Measurements from ENCODE around the gene CLDN1.

The CLDN1 gene

DNA sequence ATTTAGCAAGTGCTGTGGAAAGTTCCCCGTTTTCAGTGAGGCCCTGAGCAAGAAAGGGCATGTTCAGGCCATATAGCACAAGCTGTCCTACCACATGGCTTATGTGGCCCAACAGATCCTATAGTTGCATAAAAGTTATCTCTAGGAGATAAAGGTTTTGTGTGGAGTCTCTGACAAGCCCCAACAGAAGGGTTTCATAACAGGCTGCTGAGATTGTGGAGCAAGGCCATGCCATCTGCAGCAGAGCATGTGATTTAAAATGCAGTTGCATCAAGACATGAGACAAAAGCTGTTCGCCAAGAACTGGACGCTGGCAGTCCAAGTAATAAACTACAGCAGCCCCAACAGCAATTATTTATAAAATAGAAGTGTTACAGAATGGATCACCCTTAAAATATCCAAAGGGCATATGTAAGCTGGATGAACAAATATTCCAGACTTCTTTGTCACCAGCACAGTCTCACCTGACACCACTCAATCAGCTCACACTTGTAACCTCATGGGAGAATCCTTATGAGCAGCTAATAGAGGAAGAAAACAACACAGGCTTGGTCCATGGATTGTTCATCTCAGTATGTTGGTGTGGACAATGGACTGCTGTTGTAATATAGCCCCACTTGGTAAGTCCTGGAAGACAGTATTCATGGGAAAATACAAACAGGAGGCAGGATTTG is 14.4 kb upstream of the CLDN1 start:
- in situ Hi-C loops (cut with MboI; ENCODE audit: low sequenced_read_pairs) = no loop called here

DNA sequence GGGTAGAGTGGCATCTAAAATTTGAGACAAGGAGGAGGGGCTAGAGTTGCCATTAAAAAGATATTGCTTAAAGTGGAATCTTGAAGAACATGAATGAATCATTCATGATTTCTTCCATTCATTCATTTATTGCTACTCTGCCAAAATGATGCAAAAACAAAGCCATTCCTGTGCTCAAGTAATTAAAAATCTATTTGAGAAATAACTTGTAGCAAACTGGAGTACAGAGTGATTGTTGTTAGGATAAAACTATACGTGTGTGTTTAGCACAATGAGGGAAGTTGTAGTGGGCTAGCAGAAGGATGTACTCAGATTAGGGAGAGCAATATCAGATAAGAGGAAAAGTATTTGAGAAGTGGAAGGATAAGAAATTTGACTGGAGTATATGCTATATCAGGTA is 11.7 kb upstream of the CLDN1 start:
- in situ Hi-C loops (cut with MboI; ENCODE audit: low sequenced_read_pairs) = no loop called here

DNA sequence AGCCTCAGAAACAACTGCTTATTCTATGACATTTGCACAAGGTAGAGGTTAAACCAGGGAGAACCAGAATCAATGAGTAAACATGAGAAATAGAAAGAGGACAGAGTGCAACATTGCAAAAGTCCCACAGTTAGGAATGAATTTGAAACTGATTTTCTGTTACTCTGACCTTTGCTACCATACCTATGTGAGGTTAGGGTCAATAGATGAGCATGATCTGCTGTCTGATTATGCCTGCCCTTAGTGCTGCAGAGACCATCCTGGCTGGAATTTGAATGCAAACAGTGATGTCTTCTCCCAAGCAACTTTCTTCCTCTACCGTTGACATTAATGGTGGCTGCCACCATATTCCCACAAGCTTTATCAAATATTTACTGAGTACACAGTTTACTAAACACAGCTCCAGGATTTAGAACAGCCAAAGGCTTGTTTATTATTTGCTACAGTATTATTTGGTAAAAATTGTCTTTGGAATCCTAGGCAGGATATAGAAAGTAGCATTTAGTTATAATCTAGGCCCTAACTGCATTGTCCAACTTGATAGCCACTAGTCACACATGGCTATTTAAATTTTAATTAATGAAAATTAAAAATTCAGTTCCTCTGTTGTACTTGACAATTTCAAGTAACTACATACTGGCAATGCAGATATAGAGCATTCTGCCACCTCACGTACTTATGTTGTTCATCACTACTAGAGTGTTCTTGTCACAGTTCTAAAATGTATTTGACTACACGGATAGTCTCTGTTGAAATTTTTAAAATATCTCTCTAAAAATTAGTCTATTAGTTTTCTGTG is 8.9 kb upstream of the CLDN1 start:
- in situ Hi-C loops (cut with MboI; ENCODE audit: low sequenced_read_pairs) = no loop called here

DNA sequence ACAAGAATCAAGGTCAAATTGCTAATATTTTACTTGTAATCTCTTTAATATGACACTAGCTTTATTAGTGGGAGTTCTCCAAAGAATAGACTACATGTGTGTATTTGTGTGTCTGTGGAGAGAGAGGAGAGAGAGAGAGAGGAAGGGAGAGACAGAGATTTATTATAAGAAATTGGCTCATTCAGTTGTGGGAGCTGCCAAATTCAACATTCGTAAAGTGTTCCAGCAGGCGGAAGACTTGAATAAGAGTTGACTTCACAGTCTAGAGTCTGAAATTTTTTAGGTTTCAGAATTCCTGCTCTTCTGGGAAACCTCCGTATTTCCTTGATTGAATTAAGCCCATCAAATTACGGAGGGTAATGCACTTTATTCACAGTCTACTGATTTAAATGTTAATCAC is 4.7 kb upstream of the CLDN1 start:
- in situ Hi-C loops (cut with MboI; ENCODE audit: low sequenced_read_pairs) = no loop called here

DNA sequence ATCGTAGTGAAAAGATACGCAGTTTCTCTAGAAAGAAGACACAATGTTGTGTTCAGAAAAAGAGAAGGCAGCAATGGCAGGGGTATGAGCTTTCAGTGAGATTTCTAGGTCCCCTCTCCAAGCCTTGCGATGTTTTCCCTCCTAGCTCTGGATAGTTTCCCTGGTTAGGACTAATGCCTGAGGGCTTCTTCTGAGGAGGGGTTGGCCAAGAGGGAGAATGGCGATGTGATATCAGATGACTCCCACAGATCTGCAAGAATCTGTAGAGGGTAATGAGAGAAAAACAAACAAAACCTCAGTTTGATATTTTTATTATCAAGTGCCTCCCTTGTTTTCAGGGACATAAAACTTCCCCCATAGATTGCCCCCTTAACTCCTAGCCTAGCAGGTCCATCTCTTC is 4.1 kb upstream of the CLDN1 start:
- in situ Hi-C loops (cut with MboI; ENCODE audit: low sequenced_read_pairs) = no loop called here

DNA sequence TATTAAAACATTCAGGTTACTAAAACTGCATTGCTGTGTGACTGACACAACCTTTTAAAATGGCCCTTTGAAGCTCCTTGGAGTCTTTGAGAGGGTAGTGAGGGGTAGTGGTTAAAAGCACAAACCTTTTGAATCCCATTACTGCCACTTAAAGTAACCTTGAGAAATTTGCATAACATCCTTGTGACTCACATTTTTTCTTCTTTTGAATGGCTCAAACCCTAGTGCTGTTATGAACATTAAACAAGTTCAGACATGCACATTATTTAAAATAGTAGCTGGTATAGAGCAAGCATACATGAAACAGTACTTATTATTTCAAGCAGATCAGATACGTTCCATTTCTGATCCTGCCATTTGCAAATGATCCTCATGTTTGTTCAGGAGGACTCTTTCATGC is 3.7 kb upstream of the CLDN1 start:
- in situ Hi-C loops (cut with MboI; ENCODE audit: low sequenced_read_pairs) = no loop called here

DNA sequence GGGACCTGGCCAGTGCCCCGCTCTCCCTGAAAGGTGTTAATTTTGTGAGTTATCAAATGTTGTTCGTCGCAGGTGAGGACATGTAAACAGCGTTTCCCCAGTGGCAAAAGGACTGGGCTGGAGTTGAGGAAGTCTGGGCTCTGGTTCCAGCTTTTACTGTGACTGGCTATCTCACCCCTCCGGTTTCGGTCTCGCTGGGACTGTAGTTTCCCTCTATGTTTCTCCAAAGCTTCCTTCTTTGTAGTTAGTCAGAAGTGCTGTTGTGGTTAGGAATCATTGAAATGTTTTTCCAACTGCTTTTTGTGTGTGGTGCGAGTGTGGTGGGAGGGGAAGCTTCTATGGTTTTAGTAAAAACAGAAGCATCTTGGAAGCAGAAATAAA is 990 bp upstream of the CLDN1 start:
- in situ Hi-C loops (cut with MboI; ENCODE audit: low sequenced_read_pairs) = loop anchor here (25.0 kb wide), 1 partner anchor 361 kb away; no protein-coding TSS in a partner anchor

DNA sequence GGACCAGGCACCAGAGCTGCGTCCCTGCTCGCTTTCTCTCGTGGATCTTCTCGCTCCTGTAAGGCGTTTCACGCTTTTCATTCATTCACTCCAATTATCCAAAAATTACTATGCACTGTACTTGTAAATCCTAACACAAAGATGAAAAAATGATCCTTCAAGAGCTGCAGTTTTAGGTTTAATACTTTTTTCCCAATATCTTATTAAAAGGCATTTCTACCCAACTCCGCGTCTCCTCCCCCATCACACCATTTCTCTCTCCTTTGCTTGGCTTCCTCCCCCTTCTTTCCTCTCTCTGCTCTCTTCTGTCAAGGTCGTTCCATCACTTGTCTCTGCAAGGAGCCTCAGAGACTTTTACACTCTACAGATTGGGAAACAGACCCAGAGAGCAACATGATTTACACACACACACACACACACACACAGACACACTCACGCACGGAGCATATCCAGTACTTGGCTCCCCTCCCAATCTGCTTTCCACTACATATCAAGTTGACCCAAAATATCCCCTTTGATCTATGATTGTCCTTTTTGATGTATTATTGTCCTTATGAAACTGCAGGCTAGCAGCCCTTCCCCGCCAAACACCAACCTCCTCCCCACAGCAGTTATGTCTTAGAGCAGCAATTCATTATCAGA is 479 bp upstream of the CLDN1 start:
- in situ Hi-C loops (cut with MboI; ENCODE audit: low sequenced_read_pairs) = loop anchor here (25.0 kb wide), 1 partner anchor 360 kb away; no protein-coding TSS in a partner anchor

DNA sequence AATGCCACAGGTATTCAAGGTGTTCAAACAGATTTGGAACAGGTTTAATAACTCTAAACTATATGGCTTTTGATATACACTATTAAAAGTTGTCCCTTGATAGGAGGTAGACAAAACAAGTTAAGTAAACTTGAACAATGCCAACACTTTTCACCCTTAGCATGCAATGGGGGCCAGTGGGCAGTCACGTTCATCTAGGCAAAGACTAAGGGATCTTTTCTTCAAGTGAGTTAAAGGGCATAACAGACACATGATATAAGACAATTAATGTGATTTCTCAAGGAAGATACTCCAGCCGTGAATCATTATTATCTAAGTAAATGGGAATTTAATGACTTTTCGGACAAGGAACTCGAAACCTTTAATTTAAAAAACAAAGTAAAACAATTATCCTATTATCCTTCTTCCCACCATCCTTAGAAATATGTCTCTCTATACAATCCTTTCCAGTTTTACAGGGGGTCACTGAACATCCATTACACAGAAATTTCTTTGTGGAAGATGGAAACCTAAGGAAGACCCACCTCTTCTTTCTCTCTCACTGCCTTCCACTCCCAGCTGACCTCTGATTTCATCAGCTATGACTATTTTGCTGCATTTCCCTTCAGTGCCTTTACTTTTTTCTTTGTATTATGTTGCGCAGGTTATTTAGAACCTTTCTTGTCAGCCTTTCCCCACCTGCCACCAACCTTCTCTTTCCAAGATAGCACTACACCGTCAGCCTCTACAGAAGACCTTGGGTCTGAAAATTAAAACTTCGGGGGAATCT is 1.5 kb downstream of the CLDN1 start:
- in situ Hi-C loops (cut with MboI; ENCODE audit: low sequenced_read_pairs) = loop anchor here (25.0 kb wide), 1 partner anchor 358 kb away; no protein-coding TSS in a partner anchor

DNA sequence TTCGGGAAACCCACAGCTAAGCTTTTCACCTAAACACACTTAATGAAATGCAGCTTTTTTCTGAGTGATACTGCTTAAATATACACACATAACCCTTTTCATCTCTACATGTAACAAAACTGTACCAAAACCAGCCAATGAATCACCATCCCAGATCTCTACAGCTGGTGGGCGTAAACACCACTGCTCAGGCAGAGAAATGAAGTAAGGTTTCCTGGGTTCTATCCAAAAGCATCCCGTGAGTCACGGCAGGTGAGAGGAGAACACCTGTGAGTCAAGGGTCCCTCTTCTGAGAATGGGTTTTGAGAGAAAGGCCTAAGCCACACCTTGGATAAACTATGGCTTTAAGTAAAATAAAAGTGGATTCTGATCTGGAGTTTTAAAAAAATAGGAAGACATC is 2.6 kb downstream of the CLDN1 start:
- in situ Hi-C loops (cut with MboI; ENCODE audit: low sequenced_read_pairs) = loop anchor here (10.0 to 25.0 kb wide), 2 partner anchors 95 to 357 kb away; no protein-coding TSS in a partner anchor

DNA sequence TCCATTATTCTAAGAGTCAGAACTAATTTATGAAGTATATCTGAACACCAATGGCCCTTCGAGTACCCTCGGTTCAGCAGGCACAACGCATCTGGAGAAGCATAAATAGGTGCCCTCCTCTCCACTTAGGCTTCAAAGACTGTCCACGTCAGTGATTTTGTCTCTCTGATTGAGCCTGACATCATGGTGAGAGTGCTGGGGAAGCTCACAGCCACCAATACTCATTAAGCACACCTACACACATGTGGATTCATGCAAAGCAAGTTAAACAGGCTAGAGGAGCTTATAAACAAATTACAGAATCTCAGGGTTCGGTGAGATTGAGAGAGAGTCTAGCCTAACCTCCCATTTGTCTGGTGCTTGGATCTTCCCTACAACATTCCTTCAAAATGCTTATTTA is 3.6 kb downstream of the CLDN1 start:
- in situ Hi-C loops (cut with MboI; ENCODE audit: low sequenced_read_pairs) = loop anchor here (10.0 to 25.0 kb wide), 2 partner anchors 94 to 356 kb away; no protein-coding TSS in a partner anchor

DNA sequence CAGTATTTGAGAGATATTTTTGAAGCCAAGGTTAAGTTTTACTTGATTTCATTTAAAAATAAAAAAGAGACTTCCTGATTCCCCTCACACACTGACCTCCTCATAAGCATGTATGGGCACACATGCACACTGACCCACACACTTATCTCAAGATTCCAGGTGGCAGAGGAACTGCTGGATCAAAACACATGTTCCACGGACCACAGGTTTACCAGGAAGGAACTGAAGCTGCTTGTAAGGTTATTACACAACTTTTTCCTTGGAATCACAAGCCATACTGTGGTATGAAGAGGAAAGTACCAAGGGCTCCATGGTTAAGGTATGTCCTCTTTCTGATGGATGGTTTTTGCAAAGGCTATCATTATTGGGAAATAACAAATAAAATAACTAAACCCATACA is 7.5 kb downstream of the CLDN1 start:
- in situ Hi-C loops (cut with MboI; ENCODE audit: low sequenced_read_pairs) = loop anchor here (10.0 to 25.0 kb wide), 2 partner anchors 90 to 352 kb away; no protein-coding TSS in a partner anchor

DNA sequence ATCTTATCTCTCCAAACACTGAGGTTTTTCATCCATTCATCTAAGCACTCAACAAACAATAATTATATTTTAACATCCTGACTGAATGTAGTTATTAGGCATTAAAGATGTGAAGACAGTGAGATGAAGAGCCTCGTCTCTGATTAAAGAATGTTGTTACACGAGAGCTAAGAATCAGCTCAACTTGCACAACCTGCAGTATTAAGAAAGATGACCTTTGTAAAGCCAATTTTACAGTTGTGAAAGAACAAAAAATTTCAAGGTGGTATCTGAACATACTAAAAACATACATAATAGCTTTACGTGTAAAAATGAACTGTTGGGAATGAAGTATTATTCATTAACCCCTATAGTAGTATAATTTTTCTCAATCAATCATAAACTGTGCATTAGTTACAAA is 12.8 kb downstream of the CLDN1 start:
- in situ Hi-C loops (cut with MboI; ENCODE audit: low sequenced_read_pairs) = loop anchor here (25.0 kb wide), 1 partner anchor 347 kb away; no protein-coding TSS in a partner anchor

DNA sequence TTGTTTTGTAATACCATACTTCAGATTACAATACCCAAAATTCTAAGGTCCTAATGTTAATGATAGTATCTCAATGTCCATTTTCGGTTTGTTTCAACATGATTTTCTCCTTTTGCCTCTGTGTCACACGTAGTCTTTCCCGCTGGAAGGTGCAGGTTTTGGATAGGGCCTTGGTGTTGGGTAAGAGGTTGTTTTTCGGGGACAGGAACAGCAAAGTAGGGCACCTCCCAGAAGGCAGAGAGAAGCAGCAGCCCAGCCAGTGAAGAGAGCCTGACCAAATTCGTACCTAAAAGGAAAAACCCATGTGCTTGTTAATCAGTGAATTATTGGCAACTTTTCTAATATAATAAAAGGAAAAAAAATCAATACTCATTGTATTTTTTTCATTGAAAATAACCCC is 14.1 kb downstream of the CLDN1 start:
- in situ Hi-C loops (cut with MboI; ENCODE audit: low sequenced_read_pairs) = loop anchor here (25.0 kb wide), 1 partner anchor 346 kb away; no protein-coding TSS in a partner anchor

DNA sequence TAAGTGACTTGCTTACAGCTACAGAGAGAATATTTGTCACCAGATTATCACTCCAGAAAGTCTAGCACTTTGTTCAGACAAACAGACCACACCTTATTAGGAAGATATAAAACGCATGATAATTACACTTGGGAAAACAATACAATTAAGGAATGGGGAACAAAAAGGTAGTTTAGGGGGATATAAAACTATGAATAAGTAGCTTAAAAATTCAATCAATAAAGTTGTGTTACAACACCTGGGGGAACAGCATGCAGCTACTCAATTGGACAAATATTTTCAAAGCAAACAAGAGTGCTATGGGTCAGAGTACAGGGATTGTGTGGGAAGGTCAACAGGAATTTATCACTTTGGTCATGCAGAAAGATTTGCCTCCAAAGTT is 15.1 kb downstream of the CLDN1 start:
- in situ Hi-C loops (cut with MboI; ENCODE audit: low sequenced_read_pairs) = loop anchor here (25.0 kb wide), 1 partner anchor 345 kb away; no protein-coding TSS in a partner anchor

DNA sequence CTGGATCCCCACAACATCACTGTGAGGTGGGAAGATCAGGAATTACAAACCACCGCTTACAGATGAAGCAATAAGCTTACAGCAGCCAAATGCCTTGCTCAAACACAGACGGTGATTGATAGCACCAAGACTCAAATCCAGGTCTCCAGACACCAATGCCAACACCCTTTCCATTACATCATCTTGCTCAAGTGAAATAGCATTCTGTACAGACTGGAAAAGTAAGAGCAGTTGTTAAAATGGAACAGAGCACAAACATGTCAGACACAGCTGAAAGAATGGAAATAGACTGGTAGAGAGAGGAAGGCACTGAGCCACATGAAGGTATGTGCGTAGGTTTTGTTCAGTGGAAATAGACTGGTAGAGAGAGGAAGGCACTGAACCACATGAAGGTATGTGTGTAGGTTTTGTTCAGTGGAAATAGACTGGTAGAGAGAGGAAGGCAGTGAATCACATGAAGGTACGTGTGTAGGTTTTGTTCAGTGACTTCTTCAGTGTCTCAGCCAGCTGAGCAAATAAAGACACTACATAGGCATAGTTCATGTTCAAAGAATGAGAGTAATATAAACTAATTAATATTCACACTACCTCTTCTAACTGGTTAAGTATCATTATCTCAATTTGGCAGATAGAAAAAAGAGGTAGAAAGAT is 15.6 kb downstream of the CLDN1 start:
- in situ Hi-C loops (cut with MboI; ENCODE audit: low sequenced_read_pairs) = loop anchor here (25.0 kb wide), 1 partner anchor 344 kb away; no protein-coding TSS in a partner anchor

DNA sequence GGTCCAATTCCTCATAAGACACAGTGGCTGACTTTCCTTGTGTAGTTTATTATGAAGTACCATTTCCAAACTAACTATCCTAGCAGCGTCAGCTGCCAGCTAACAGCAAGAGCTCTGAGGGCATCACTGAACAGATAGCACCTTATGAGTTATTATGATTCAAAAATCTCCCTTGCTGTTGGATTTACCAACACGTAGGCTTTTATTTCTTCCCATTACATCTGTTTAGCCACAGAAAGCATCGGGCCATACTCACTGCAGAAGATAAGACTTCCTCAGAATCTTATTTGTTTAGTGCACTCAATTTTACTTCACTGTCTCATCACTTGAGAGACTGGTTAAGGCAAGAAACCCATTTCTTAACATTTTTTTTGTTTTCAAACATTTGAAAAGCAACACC is 16.2 kb downstream of the CLDN1 start:
- in situ Hi-C loops (cut with MboI; ENCODE audit: low sequenced_read_pairs) = loop anchor here (25.0 kb wide), 1 partner anchor 344 kb away; no protein-coding TSS in a partner anchor

DNA sequence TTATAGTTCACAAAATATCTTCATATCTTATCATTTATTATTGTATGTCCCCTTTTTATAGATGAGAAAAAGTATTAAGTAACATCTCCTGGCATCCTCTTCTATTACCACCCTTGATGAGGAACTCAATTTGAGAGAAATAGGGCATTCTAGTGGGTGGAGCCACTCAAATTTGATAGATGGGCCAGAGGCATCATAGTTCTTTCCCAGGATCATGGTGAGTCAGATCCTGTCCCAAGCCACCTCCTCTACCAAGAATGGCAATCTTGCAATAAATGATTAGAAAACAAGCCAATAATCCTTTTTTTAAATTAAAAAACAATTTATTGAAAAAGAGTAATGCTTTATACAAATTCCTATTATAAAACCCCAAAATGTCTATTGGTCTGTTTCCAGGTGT is 16.8 kb downstream of the CLDN1 start:
- in situ Hi-C loops (cut with MboI; ENCODE audit: low sequenced_read_pairs) = loop anchor here (25.0 kb wide), 1 partner anchor 343 kb away; no protein-coding TSS in a partner anchor

DNA sequence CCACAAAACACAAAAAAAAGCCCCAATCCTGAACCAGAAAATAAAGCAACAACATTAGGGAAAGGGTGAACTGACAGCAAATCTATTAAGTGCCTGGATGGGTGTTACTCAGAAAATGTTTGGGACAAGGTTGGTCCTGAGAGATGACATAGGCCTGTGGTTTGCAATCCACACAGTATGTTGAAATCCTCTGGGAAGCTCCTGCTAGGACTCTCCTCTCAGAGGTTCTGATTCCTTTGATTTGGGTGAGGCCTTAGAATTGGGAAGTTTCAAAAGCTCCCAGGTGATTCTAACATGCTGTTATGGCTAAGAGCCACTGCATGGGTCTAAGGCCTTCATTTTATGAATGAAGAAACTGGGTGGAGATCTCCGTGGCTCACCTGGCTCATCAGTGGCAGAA is 18.4 kb downstream of the CLDN1 start:
- in situ Hi-C loops (cut with MboI; ENCODE audit: low sequenced_read_pairs) = loop anchor here (25.0 kb wide), 1 partner anchor 342 kb away; no protein-coding TSS in a partner anchor
